NCI-H526 treated with DMSO at 0.1 percent for 48 hours (cell line): Measurements from ENCODE around the gene CDCP2.
"Not testable (repeated sequence)": the region's sequence is repeated elsewhere in the genome, so short reads cannot be mapped to it uniquely, and the experiment has no call there.

Experiments
- DNase-seq: peaks from one replicate; lab custom pipeline; 2025; lab: John Stamatoyannopoulos, UW

Gene CDCP2

GRCh38 chr1:54168206-54168965 lies 15.6 kb upstream of the CDCP2 start:
- DNase-seq: no peak

- no peak for DNase-seq
These were observed 14.8 kb upstream of the CDCP2 start for GRCh38 chr1:54167422-54168139.

GRCh38 chr1:54166357-54166756 lies 13.6 kb upstream of the CDCP2 start:
- DNase-seq: not testable (repeated sequence)

- DNase-seq: no peak
These were observed 12.3 kb upstream of the CDCP2 start for GRCh38 chr1:54165146-54165545.

- no peak for DNase-seq
These were observed 10.8 kb upstream of the CDCP2 start for GRCh38 chr1:54163573-54163972.

GRCh38 chr1:54163051-54163450 lies 10.3 kb upstream of the CDCP2 start:
- DNase-seq: no peak

- no peak for DNase-seq
These were observed 8.8 kb upstream of the CDCP2 start for GRCh38 chr1:54161495-54162168.

- no peak for DNase-seq
These were observed 7.6 kb upstream of the CDCP2 start for GRCh38 chr1:54160351-54160750.

GRCh38 chr1:54159733-54160316 lies 7.0 kb upstream of the CDCP2 start:
- DNase-seq: no peak

- no peak for DNase-seq
These were observed 5.3 kb upstream of the CDCP2 start for GRCh38 chr1:54158071-54158470.

GRCh38 chr1:54157401-54157800 lies 4.6 kb upstream of the CDCP2 start:
- DNase-seq: no peak

GRCh38 chr1:54156986-54157385 lies 4.2 kb upstream of the CDCP2 start:
- no peak for DNase-seq

GRCh38 chr1:54156201-54156600 lies 3.4 kb upstream of the CDCP2 start:
- no peak for DNase-seq

- DNase-seq: no peak
These were observed 987 bp upstream of the CDCP2 start for GRCh38 chr1:54153535-54154439.

GRCh38 chr1:54151013-54151412 lies 1.8 kb downstream of the CDCP2 start:
- no peak for DNase-seq

GRCh38 chr1:54149734-54150133 lies 3.1 kb downstream of the CDCP2 start:
- no peak for DNase-seq

GRCh38 chr1:54144366-54144765 lies 8.4 kb downstream of the CDCP2 start:
- no peak for DNase-seq

- no peak for DNase-seq
These were observed 10.5 kb downstream of the CDCP2 start for GRCh38 chr1:54142146-54142900.

GRCh38 chr1:54139711-54140110 lies 13.1 kb downstream of the CDCP2 start:
- DNase-seq: no peak

GRCh38 chr1:54138994-54139393 lies 13.8 kb downstream of the CDCP2 start:
- DNase-seq: no peak

GRCh38 chr1:54137534-54138061 lies 15.2 kb downstream of the CDCP2 start:
- DNase-seq: no peak
